GM04503 (cell line): Measurements from ENCODE around the gene ZNF830.
"Not testable (repeated sequence)": the region's sequence is repeated elsewhere in the genome, so short reads cannot be mapped to it uniquely, and the experiment has no call there.

Source experiments
- DNase-seq: peaks from one replicate; pipeline ENCODE4 v3.0.0-alpha.2; 2012; ENCODE audit warnings: low read depth

Gene ZNF830

GRCh38 chr17:34991606-34992005 lies 30.3 kb downstream of the ZNF830 start:
- DNase-seq: no peak

DNA sequence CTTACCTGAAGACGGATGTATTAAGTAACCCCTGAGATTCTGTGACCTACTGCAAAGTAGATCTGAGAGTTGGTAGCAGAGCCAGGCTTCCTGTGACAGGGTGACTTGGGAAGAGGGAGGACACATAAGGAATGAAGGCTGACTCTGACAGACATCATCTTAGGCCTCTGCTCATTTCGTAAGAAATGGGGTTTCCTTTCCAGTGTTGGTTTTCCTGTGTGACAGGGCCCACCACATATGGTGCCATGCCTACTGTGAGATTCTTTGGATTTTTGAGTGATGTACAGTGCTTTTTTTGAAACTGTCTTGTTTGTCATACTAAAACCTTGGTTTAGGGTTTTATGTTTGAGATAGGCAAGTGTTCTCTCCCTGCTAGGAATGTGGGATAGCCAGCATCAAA lies 31.7 kb downstream of the ZNF830 start:
- DNase-seq: no peak

DNA sequence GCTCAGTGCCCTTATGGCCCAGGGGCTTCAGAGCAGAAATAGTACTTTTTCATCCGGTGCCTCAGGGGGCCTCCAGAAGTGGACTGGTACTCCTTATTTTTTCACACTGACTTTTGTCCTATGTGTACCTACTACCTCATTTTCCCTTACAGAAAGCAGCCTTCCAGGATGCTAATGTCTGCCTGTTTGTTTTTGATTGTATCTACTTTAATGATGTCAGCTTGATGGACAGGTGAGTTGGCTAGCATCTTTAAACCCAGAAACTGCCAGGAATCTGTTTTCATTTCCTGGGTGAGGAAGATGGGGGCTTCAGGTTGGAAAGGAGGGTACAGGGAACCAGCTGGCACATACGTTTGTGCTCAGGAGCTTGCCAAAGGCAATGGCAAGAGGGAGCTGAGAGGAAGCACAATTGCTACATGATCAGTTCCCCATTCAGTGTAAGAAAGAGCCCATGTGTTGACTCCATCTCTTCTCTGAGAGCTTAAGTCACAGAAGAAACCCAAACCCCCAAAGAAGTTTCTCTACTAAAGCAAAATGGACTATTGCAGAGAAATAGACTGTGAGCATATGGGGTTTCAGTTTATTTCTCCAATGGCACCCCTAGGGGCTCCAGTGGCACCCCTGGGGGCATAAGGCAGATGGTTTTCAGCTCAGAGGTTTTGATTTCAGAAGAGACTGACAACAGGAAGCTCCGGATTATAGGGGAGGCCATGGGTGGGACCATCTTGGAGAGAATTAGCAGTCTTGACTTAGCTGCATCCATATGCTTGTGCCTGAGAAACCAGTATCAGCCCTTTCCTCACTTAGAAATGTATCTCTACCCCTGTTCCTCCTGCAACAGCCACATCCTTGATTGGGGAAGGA lies 35.3 kb downstream of the ZNF830 start:
- DNase-seq: no peak

DNA sequence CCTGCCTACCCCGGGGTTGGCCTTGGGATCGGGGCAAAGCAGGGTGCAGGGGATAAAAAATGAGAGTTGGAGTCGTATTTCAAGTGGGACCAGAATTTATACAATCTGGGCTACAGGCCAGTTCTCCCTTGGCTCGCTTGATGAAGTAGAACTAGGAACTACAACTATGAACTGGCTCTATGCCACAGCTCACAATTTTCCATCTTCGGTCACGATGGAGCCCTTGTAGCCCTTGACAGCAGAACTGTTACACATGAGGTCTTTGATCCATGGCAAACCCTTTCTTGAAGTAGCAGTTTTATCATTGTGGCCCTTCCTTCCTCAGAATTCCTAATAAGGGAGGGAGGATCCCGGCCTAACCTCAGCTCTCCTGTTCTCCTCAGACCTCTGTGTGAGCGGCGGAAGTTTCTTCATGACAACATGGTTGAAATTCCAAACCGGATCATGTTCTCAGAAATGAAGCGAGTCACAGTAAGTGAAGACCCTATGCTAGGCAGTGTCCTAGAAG lies 36.1 kb downstream of the ZNF830 start:
- DNase-seq: no peak

GRCh38 chr17:34998205-34998604 lies 36.9 kb downstream of the ZNF830 start:
- DNase-seq: no peak

DNA sequence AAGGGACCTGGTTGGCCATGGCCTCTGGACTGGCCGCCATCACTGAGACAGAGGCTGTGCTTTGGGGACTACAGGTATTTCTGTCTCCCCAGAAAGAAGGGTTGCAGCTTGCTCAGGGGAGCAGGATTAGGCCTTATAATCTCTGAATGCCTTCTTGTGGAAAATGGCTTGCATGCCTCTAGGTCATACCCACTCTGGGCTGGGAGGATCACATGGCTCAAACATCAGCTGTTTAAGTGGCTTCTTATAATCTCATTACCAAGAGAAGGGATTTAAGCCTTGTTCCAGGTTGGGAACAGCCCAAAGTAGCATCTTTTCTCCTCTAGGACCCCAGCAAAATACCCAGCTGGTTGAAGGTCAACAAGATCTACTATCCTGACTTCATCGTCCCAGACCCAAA lies 38.1 kb downstream of the ZNF830 start:
- no peak for DNase-seq

DNA sequence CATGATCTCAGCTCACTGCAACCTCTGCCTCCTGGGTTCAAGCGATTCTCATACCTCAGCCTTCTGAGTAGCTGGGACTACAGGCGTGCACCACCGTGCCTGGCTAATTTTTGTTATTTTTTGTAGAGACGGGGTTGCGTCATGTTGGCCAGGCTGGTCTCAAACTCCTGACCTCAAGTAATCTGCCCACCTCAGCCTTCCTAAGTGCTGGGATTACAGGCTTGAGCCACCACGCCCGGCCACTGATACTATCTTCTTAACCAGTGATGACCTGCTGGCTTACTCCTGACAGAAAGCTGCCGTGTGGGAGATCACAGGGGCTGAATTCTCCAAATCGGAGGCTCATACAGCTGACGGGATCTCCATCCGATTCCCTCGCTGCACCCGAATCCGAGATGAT lies 39.6 kb downstream of the ZNF830 start:
- DNase-seq: not testable (repeated sequence)

GRCh38 chr17:35001549-35001948 lies 40.2 kb downstream of the ZNF830 start:
- no peak for DNase-seq

- no peak for DNase-seq
These were observed 41.7 kb downstream of the ZNF830 start for GRCh38 chr17:35002876-35003551.

DNA sequence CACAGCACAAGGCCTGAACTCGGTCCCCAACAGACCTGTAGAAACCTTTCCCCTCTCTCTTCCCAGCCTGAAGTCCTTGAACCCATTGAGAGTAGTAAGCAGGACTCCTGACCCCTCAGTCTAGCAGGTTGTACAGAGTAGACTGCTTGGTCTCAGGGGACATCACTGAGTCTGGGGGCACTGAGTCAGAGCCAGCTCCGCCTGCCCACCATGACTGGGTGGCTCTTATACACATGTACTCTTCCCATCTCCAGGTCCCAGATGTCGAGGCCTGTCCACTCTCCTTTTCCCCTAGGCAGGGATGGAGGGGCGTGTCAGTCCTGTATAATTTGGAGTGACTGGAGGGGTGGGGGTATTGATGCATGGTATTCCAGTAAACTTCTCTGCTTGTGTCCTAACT lies 42.4 kb downstream of the ZNF830 start:
- DNase-seq: no peak

DNA sequence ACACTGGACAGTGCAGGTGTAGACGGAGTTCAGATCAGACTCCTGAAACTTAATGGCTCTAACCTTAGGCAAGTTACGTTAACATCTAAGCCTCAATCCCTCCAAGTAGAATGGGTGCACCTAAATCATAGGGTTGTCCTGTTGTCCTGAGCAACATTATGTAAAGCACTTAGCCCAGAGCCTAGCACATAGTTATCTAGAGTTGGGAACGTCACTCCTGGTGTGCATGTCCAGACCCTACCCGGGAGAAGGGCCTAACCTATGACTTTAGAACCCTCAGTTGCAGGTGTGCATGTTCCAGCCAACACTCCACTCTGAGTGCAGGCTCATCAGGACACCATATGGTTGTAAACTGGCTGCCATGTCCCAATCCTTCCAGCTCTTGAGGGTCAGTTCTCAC lies 45.0 kb downstream of the ZNF830 start:
- DNase-seq: no peak

GRCh38 chr17:35006961-35007360 lies 45.6 kb downstream of the ZNF830 start:
- DNase-seq: no peak

GRCh38 chr17:35010093-35010492 lies 48.8 kb downstream of the ZNF830 start:
- DNase-seq: no peak

DNA sequence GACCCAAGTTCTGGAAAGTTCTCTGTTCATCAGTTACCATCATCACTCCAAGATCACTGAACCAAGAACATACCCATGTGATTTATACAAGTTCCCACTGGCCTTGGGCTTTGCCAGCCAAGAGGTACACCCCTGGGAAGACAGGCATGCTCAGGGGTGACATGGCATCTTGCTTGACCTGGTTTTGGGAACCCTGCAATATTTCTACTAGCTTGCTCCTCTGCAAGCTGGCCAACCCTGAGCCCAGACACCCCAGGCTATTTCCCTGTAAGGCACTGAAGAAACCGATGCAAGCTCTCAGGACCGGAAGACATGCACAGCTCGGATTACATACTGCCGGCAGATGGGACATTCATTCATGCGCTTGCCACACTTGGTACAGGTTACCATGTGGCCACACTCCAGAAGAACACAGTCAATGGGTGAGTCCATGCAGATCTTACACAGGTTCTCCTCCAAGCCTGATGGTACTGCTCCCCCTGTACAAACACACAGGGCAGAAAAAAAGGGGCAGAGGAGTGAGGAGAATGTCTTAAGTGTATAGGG lies 50.4 kb downstream of the ZNF830 start:
- DNase-seq: no peak
